Raji (cell line): ENCODE measurements around the gene UBE2B.

Source experiments
- POLR2A ChIP-seq: IDR thresholded peaks from 2 replicates; pipeline ENCODE4 v1.6.1; 2011; ENCODE audit warnings: low read depth, low read length, control low read depth; ENCODE audit not compliant: insufficient read depth

The UBE2B gene

GRCh38 chr5:134370871-134371833 lies at the start of gene UBE2B:
Gene UBE2B (plus strand): TSS chr5:134371569. CDS start chr5:134371596, 27 bp downstream.
- peak; percentile 82 for TF ChIP-seq POLR2A

DNA sequence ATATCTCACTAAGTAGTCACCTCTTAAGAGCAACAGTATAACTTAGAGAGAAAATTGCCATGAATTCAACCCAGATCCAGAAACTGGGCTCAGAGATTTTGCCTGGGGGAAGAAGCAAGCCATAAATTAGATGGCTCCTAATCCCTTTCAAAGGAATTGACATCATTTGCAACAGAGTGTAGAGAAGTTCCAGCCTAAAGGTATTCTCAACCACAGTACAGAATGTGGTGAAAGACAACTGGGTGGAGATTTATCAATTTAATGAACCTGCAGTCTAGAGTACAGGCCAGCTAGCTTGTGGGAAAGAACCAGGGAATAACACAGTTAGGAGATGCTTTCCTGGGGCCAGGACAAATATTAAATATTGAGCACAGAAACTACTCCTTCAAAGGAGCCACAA lies 44.0 kb upstream of the UBE2B start:
- TF ChIP-seq POLR2A: no peak

DNA sequence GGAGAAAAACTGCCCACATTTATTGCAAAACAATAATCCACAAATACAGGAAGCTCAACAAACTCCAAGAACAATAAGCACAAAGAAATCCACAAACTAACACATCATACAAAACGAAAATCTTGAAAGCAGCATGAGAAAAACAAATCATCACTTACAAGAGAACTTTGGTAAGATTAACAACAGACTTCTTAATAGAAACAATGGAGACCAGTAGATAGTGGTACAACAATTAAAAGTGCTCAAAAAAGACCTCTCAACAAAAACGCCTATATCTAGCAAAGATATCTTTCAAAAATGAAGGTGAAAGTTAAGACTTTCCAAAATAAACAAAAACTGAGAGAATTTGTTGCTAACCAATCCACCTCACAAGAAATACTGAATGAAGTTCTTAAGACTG lies 42.8 kb upstream of the UBE2B start:
- TF ChIP-seq POLR2A: no peak

DNA sequence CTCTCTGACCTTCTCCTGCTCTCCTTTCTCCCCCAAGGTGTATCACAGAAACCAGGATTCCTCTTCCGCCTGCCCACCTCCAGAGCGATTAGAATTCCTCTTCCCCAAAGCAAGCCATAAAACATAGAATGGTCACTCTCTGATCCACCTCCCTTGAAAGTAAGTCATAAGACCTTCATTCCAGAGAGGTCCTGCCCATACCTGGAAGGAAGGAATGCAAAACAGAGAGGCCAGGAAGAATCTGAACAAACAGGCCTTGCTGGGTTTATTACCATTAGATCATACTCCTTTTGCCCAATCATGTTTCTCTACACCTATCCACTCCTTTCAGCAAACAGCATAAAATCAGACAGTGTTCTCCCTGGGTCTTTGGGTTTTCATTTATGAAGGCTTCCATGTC lies 25.4 kb upstream of the UBE2B start:
- no peak for TF ChIP-seq POLR2A

DNA sequence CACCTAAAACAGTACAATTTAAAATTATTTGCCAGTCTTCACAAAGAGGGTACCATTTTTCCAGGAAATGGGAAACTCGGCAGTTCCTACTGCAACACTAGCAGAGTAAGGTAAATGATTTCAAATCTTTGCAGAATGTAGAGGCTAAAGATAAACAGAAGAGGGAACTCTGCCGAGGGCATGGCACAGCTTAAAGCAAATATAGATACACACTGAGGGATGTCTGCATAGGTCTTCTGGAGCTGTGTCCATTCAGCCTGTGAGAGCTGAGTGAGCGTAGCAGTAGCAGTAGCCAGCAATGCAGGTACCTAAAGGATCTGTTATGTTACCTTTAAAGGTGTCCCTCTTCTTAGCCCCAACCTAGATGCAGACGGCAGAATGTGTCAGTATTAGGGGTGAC lies 21.9 kb upstream of the UBE2B start:
- no peak for TF ChIP-seq POLR2A

DNA sequence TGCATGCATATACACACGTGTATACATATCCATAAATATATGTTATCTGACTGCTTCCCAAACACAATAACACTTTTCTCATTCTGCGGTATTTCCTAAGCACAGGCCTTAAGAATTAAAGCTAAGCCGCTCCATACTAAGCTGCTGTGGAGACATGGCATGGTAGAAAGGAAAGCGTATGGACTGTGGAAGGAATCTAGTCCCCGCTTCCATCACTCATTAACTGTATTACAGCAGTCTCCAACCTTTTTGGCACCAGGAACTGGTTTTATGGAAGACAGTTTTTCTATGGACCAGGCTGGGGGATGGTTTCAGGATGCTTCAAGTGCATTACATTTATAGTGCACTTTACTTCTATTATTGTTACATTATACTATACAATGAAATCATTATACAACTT lies 15.7 kb upstream of the UBE2B start:
- TF ChIP-seq POLR2A: no peak

DNA sequence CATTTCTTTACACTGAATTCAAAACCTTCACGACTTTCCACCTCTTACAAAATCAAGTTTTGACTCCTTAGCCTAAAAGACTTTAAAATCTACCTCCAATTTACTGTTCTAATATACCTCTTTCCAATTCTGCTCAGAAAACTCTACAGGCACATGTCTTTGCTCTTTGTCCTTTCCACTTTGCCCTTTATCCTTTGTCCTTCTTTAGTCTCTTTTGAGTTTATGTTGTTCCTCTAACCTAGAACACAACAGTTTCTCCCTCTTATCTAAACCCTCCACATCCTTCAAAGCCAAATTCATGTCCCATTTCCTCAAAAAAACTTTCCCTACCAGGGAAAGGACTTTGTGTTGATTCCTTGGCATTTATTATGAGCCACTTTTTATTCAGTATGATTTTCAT lies 5.8 kb upstream of the UBE2B start:
- TF ChIP-seq POLR2A: no peak

GRCh38 chr5:134370311-134370870 lies 978 bp upstream of the UBE2B start:
- no peak for TF ChIP-seq POLR2A

DNA sequence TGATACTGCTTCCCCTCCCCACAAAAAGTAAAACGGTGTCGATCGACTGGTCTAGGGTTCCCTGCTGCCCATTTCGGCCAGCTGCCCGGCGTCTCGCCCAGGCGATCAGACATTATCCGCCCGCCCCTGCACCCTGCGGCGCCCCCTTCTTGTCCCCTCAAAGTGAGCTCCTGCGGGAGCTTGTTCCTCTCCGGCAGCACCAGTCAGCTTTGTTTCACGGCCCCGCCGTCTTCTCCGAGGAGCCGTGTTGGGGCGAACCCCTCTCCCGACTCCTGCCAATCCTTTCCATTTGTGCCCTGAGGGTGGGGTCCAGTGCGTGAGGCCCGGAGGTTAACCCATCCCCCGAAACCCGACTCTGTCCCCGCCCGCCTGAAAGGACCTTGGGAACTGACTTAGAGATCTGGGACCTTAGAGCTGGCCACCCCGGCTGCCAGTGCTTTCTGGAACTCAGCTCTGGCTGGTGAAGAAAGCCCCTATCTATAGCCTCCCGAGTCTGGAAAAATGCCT lies 518 bp downstream of the UBE2B start:
- no peak for TF ChIP-seq POLR2A

DNA sequence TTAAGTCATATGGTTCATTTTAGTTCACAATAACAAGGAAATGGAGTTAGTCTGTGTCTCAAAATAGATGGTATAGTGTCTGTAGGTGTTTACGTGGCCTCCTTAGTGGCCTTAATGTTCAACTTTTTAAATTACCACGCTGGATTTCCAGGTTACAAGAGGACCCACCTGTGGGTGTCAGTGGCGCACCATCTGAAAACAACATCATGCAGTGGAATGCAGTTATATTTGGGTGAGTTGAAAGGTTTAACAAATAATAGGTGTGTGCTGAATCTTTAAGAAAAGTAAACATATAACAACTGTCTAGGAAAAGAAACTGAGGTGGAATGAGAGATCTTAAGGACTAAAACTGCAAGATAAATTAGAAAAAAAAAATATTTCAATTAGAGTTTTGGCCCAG lies 2.9 kb downstream of the UBE2B start:
- TF ChIP-seq POLR2A: no peak

DNA sequence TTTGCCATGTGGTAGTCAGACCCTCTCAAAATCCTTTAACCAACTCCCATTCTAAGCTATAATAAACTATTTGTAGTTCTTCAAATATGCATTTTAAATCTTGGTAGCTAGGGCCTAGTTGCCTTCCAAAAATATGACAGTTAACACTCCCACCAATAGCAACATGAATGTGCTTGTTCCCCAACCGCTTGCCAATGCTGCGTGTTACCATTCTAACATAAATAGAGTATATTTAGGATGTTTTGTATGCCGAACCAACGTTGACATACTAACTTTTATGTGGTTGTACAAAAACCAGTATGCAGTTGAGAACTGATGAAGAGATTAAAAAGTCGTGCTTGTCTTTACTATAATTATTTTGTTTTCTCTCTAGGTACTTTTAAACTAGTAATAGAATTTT lies 9.0 kb downstream of the UBE2B start:
- no peak for TF ChIP-seq POLR2A

- no peak for TF ChIP-seq POLR2A
These were observed 12.8 kb downstream of the UBE2B start for GRCh38 chr5:134383980-134384697.

- TF ChIP-seq POLR2A: no peak
These were observed 16.1 kb downstream of the UBE2B start for GRCh38 chr5:134387443-134387842.

DNA sequence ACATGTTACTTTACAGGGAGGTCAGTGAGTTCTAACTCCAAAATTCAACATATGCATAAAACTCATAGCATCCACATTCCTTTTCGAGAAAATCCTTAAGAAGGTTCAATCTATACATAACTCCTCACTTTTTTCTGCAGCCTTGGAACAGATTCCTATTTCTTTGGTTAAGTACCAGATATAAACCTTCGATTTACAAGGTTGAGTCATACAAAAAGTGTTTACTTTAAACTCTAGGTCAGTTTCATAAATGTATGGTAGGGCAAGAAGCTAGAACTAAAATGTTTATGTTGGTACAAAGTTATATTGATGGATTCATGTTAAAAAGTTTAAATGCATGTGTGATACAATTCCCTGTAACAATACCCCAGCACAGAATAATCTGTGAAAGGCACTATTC lies 20.9 kb downstream of the UBE2B start:
- no peak for TF ChIP-seq POLR2A

DNA sequence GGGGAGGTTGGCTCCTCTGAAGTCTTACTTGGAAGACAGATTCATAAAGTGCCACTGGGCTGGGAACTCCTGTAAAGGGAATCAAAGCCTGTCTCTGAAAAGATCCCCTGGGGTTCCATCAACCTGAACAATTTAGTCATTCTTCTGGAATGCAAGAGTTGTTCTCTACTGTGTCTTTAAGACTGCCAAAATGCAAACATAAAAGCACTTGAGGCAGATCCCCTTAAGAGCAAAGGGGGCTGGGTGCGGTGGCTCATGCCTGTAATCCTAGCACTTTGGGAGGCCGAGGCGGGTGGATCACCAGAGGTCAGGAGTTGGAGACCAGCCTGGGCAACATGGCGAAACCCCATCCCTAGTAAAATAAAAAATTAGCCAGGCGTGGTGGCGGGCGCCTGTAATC lies 23.6 kb downstream of the UBE2B start:
- no peak for TF ChIP-seq POLR2A

GRCh38 chr5:134396274-134396673 lies 24.9 kb downstream of the UBE2B start:
- TF ChIP-seq POLR2A: no peak

GRCh38 chr5:134397196-134397595 lies 25.8 kb downstream of the UBE2B start:
- no peak for TF ChIP-seq POLR2A
